Hepatocyte (in vitro differentiated cells): ENCODE measurements around the gene INPP5D.

Experiments
- CTCF ChIP-seq: fragments of 200-600 bp; sonication (generic); IDR thresholded peaks from 2 replicates; pipeline ENCODE4 v1.5.1; 2016; ENCODE audit warnings: antibody characterized with exemption, mild to moderate bottlenecking; ENCODE audit not compliant: poor library complexity
- EZH2 ChIP-seq: fragments of 200-600 bp; sonication (generic); IDR thresholded peaks from 2 replicates; pipeline ENCODE4 v1.6.1; 2016; ENCODE audit warnings: antibody characterized with exemption, mild to moderate bottlenecking, borderline replicate concordance

DNA sequence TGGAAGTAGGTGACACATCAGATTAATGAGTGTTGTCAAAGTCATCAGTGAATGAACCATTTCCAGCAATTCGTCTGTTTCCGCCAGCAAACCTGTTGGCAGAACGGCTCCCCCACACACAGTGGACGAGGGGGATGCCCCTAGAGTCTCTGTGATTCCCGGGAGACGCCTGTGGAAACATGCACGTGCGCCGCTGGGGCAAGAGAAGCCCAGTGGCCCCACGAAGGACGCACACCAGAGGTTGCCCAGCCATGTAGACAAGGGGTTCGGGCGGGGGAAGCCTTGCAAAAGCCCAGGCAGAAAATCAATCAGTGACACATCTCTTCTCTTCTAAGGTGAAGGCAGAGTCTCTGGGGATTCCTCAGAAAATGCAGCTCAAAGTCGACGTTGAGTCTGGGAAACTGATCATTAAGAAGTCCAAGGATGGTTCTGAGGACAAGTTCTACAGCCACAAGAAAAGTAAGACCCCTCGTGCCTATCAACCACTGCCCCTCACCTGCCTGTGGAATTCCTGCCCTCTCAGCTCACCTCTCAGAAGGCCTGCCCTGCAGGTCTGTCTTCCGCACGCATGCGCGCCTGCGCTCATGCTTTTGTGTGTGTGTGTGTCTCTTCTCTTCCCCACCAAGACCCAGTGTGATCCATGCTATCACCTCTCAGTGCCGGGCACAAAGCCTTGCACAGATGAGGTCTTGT, 87.1 kb downstream of the INPP5D start:
- TF ChIP-seq CTCF (no peak), EZH2 (no peak)
